GM21717 (cell line): ENCODE measurements around the gene KCNAB2.

Source experiments
- ATAC-seq: cut with Tn5 transposase; IDR thresholded peaks from one replicate; pipeline ENCODE4 v1.9.1; 2021; ENCODE audit warnings: mild to moderate bottlenecking, moderate library complexity; ENCODE audit not compliant: unreplicated experiment

The KCNAB2 gene

GRCh38 chr1:6094801-6095505 is 49.3 kb downstream of the KCNAB2 start:
- no peak for ATAC-seq

GRCh38 chr1:6095511-6096242 is 50.0 kb downstream of the KCNAB2 start:
- ATAC-seq: no peak

- no peak for ATAC-seq
These were observed 50.8 kb downstream of the KCNAB2 start for GRCh38 chr1:6096243-6097116.

DNA sequence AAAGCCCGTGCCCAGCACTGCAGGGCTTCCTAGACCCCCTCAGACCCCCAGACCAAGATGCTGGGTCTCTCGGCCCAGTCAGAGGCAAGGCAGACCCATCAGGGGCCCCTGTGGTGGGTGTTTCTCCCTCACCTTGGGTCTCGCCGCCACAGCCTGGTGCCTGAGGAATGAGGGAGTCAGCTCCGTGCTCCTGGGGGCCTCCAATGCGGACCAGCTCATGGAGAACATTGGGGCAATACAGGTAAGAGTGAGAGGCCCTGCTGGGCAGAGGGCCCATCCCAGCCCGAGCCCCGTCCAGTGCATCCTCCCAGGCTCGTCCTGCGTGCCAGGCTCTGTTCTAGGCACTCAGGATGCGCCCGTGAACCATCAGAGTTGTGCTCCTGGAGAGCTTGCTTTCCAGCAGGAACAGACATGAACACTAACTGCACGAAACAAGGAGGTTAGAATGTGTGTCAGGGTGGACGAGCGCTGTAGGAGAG is 51.5 kb downstream of the KCNAB2 start:
- no peak for ATAC-seq

DNA sequence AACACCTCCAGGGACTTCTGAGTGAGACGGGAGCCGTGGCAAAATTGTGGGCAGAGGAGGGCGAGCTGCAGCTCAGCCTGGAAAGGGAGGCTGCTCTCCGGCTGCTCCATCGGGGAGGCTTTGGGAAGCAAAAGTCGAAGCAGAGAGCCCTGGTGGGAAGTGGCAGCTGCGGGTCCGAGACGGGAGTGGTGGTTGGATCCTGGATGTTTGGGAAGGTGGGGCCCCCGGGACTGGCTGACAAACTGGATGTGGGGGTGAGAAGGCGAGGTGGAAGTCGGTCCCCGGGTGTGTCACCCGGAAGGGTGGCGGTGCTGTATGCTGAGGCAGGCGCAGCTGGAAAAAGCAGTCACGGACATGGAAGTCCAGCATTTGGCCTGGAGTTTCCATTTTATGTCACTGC is 52.1 kb downstream of the KCNAB2 start:
- no peak for ATAC-seq

DNA sequence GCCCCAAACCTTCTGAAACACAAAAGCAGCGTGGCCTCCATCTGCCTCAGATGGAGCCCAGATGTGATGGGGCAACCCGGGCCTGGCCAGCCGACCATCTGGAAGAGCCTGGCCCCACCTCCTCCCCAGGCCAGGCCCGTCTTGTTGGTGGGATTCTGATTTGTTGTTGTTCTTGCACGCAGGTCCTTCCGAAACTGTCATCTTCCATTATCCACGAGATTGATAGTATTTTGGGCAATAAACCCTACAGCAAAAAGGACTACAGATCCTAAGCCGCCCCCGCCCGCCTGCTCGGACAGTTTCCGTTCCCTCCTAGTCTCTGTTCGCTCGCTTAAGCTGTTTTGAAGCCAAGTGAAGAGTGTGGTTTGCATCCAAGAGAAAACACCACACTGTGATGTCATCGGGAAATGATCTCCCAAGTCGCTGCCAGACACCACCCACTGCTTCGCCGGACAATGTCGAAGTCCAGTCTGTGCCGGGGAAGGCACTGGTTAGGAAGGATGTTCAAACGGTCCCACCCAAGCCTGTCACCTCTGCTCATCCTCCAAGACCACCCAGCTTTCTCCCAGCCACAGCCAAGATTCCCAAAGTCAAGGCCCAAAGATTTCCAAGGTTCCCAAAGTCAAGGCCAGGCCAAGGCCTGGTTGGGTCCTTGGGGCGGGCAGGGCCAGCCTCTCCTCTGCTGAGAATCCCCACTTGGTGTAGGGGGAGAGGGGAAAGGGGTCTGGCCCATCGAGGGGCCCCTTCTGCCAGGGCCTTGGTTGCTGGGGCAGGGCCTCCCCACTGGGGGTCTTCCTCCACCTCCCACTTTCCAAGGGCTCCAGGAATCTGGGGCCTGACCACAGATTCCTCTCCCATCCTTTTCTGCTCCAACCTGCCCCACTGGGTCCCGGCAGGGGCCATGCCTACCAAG is 52.9 kb downstream of the KCNAB2 start:
- no peak for ATAC-seq

DNA sequence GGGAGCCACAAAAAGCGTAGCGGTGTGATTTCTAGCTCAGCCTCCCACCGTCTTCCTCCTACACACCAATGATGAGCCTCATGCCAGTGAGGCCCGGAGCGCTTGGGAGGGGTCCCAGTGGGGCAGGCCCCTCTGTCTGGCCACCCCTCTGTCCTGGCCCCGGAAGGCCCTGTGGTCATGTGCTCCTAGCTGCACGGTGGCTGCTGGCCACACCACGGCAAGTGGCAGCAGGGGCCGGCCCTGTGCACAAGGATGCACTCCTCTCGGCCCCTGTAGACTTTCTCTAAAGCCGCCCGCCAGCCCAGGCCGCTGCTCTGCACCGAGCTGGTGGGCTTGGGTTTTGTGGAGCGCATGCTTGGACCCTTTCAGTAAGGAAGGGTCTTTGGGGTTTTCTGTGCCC is 53.6 kb downstream of the KCNAB2 start:
- ATAC-seq: no peak

GRCh38 chr1:6099787-6100765 is 54.4 kb downstream of the KCNAB2 start:
- ATAC-seq: no peak

- ATAC-seq: no peak
These were observed 55.4 kb downstream of the KCNAB2 start for GRCh38 chr1:6100861-6101783.

GRCh38 chr1:6101826-6102531 is 56.3 kb downstream of the KCNAB2 start:
- no peak for ATAC-seq

DNA sequence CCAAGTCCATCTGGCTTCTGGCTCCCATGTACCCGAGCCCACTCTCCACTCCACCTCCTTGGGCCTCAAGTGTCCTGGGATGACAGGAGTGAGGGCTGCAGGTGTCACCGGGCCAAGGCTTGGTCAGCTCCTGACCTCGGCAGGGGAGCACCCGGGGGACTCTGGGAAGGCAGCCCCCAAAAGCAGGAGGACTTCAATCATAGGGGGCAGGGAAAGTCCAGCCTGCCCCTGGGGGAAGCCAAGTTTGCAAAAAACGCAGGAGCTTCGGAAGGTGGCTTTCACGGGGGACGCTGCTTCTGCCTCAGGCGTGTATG is 56.8 kb downstream of the KCNAB2 start:
- no peak for ATAC-seq

DNA sequence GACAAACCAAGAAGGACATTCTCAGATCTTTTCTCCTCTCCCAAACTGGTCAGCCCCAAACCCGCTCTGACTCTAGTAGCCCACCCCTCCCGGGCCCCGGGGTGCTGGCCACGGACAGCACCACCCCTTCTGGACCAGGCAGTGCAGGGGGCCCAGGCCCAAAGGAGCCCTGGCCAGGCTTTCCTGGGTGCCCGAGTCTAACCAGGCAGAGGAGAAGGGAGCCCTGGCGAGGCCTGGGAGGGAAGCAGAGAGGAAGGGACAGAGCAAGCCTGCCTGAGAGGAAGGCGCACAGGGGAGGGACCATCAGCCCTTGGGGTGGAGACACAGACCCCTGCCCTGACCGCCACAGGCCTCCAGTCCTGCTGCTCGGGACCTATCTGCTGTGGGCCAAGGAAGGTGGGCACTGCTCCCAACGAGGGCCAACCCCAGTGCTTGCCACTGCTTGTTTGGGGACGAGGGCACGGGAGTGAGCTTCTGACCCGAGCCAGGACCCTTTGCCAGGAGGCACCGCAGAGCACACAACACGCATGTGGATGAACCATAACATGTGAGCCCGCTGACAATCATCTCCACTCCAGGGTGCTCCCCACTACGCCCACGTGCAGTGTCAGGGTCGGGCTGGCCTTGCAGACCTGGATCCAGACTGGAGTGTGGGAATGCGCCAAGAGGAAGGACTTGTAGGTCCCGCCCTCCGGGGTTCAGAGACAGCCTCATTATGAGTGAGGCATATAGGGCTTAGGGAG is 57.6 kb downstream of the KCNAB2 start:
- ATAC-seq: no peak

GRCh38 chr1:6103854-6104530 is 58.3 kb downstream of the KCNAB2 start:
- ATAC-seq: no peak

GRCh38 chr1:6104631-6105030 is 58.9 kb downstream of the KCNAB2 start:
- no peak for ATAC-seq

DNA sequence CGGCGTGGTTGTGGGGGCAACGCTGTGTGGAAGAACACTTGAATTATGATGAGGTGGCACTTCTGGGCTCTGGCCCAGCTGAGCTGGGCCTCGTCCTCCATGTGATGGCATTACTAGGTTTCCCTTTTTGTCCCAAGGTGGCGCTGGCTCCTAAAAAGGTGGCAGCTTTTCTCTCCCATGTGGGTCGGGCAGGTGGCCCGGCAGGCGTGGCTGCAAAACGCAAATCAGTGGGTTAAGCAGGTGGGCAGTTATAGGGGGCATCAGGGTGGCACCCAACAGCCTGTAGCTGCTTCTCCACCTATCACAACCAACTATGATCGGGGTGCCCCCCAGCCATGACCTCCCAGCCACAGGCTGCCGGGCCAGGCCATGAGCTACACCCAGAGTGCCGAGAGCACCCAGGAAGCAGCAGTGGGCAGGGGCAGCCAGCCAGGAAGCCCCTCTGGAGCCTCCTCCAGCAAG is 59.6 kb downstream of the KCNAB2 start:
- no peak for ATAC-seq

DNA sequence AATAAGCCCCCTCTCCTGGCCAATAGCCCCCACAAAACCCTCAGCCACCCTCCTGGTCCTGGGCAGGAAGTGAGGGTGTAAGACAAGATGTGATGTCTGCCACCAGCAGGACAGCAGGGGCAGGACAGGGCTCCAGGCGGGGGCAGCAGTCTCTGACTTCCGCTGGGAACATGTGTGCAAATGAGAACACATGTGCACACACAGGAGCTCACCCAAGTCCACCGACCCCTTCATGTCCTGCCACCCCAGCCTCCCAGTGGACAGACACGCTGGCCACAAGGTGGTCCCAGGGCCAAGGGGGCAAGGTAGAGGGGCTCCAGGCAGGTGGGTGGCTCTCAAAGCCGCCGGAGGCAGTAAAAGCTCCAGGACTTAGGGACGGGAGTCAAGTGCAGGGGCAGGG is 60.1 kb downstream of the KCNAB2 start:
- no peak for ATAC-seq
